ENCODE data around the gene STK36.

STK36 gene

GRCh38 chr2:218733171-218734021, 61.5 kb downstream of the STK36 start:
- H3K4me3 ChIP-seq (ENCODE audit: low read depth, low read length) = no peak overlapping the region
- H3K9me3 ChIP-seq (ENCODE audit: control insufficient read depth, insufficient read depth, low read depth, low read length) = peaks cover 2% of the 10 kb centered on the region; the same call in 1 of the 2 replicates
- H3K9ac ChIP-seq (ENCODE audit: low read length) = no peak overlapping the region
- H3K27ac ChIP-seq (ENCODE audit: low read depth, low read length) = no peak overlapping the region
- peaks cover 26% of the 10 kb centered on the region for H3K4me1 ChIP-seq (ENCODE audit: control insufficient read depth, insufficient read depth, low read length)
- H3K27me3 ChIP-seq (ENCODE audit: control insufficient read depth, insufficient read depth, low read length) = no peaks in the 10 kb centered on the region
- H3K36me3 ChIP-seq (ENCODE audit: control insufficient read depth, insufficient read depth, low read length) = peaks cover 25% of the 10 kb centered on the region

- H3K27me3 ChIP-seq (ENCODE audit: control insufficient read depth, insufficient read depth, low read length) = no peaks in the 10 kb centered on the region
- no peak overlapping the region for H3K9ac ChIP-seq (ENCODE audit: low read length)
- no peaks in the 10 kb centered on the region for H3K9me3 ChIP-seq (ENCODE audit: control insufficient read depth, insufficient read depth, low read depth, low read length)
- peaks cover 26% of the 10 kb centered on the region for H3K4me1 ChIP-seq (ENCODE audit: control insufficient read depth, insufficient read depth, low read length)
- H3K4me3 ChIP-seq (ENCODE audit: low read depth, low read length) = no peak overlapping the region
- no peak overlapping the region for H3K27ac ChIP-seq (ENCODE audit: low read depth, low read length)
- H3K36me3 ChIP-seq (ENCODE audit: control insufficient read depth, insufficient read depth, low read length) = peaks cover 28% of the 10 kb centered on the region
Measured at GRCh38 chr2:218734190-218734975, 62.5 kb downstream of the STK36 start.

- H3K4me1 ChIP-seq (ENCODE audit: control insufficient read depth, insufficient read depth, low read length) = peaks cover 23% of the 10 kb centered on the region
- no peaks in the 10 kb centered on the region for H3K27me3 ChIP-seq (ENCODE audit: control insufficient read depth, insufficient read depth, low read length)
- peaks cover 48% of the 10 kb centered on the region for H3K36me3 ChIP-seq (ENCODE audit: control insufficient read depth, insufficient read depth, low read length)
- H3K9ac ChIP-seq (ENCODE audit: low read length) = no peak overlapping the region
- H3K4me3 ChIP-seq (ENCODE audit: low read depth, low read length) = no peak overlapping the region
- H3K27ac ChIP-seq (ENCODE audit: low read depth, low read length) = no peak overlapping the region
- no peaks in the 10 kb centered on the region for H3K9me3 ChIP-seq (ENCODE audit: control insufficient read depth, insufficient read depth, low read depth, low read length)
Measured at GRCh38 chr2:218736531-218736930, 64.6 kb downstream of the STK36 start.

DNA sequence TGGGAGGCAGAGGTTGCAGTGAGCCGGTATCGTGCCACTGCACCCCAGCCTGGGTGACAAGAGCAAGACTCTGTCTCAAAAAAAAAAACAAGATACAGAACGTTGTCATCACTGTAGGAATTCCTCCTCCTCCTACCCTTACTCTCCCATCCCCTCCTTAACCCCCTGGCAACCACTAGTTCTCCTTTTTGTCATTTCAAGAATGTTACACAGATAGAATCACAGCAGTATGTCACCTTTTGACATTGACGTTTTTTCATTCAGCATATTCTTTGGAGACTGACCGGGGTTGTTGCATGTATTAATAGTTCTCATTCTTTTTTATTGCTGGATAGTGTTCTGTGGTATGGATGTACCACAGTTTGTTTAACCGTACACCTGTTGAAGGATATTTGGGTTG, 71.2 kb downstream of the STK36 start:
- Histone ChIP-seq H3K9ac (ENCODE audit: low read length) (no peak overlapping the region), H3K27ac (ENCODE audit: low read depth, low read length) (no peak overlapping the region), H3K27me3 (ENCODE audit: control insufficient read depth, insufficient read depth, low read length) (no peaks in the 10 kb centered on the region), H3K4me3 (ENCODE audit: low read depth, low read length) (no peak overlapping the region), H3K9me3 (ENCODE audit: control insufficient read depth, insufficient read depth, low read depth, low read length) (no peaks in the 10 kb centered on the region), H3K4me1 (ENCODE audit: control insufficient read depth, insufficient read depth, low read length) (no peaks in the 10 kb centered on the region), H3K36me3 (ENCODE audit: control insufficient read depth, insufficient read depth, low read length) (peaks cover 89% of the 10 kb centered on the region)

- Histone ChIP-seq H3K36me3 (ENCODE audit: control insufficient read depth, insufficient read depth, low read length) (peaks cover 89% of the 10 kb centered on the region), H3K27me3 (ENCODE audit: control insufficient read depth, insufficient read depth, low read length) (no peaks in the 10 kb centered on the region), H3K27ac (ENCODE audit: low read depth, low read length) (no peak overlapping the region), H3K4me3 (ENCODE audit: low read depth, low read length) (no peak overlapping the region), H3K9me3 (ENCODE audit: control insufficient read depth, insufficient read depth, low read depth, low read length) (no peaks in the 10 kb centered on the region), H3K9ac (ENCODE audit: low read length) (no peak overlapping the region), H3K4me1 (ENCODE audit: control insufficient read depth, insufficient read depth, low read length) (no peaks in the 10 kb centered on the region)
Measured at GRCh38 chr2:218744615-218745014, 72.7 kb downstream of the STK36 start.

GRCh38 chr2:218745160-218745558, 73.3 kb downstream of the STK36 start:
- H3K4me3 ChIP-seq (ENCODE audit: low read depth, low read length) = no peak overlapping the region
- no peaks in the 10 kb centered on the region for H3K27me3 ChIP-seq (ENCODE audit: control insufficient read depth, insufficient read depth, low read length)
- H3K27ac ChIP-seq (ENCODE audit: low read depth, low read length) = no peak overlapping the region
- no peak overlapping the region for H3K9ac ChIP-seq (ENCODE audit: low read length)
- H3K36me3 ChIP-seq (ENCODE audit: control insufficient read depth, insufficient read depth, low read length) = peaks cover 89% of the 10 kb centered on the region
- no peaks in the 10 kb centered on the region for H3K9me3 ChIP-seq (ENCODE audit: control insufficient read depth, insufficient read depth, low read depth, low read length)
- no peaks in the 10 kb centered on the region for H3K4me1 ChIP-seq (ENCODE audit: control insufficient read depth, insufficient read depth, low read length)

DNA sequence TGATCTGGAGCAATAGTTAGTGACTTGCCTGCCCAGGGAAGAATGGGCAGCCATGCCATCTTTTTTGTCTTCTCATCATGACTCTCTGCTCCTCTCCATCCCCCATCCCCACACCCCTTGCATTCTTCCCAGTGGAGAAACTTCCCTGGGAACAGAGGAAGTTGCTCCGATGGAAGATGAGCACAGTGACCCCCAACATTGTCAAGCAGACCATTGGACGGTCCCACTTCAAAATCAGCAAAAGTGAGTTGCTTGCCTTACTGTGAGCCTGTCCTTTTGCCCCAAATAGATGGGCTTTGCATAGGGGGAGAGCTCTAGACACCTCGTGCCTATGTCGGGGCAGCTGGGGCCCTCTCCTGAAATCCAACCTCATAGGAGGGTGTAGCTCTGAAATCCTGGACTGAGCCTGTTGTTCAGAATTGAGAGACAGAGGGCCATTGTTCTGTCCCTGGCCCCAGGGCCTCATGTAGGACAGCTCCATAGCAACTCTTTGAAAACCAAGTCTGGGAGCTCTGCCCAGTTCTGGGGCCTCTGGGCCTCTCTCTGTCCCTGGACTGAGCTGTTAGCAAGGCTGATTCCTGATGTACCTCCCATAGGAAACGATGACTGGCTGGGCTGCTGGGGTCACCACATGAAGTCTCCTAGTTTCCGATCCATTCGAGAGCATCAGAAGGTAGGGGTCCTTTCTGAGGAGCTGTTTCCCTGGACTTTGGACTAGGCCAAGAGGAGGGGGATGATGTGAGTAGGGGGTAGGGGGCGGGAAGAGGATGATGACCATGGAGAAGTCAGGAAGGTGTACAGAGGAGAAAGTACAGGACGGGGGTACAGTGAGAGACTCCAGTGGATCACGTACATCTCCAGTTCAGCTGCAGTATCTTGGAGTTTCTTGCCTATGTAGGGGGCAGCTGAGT, 73.9 kb downstream of the STK36 start:
- Histone ChIP-seq H3K36me3 (ENCODE audit: control insufficient read depth, insufficient read depth, low read length) (peaks cover 89% of the 10 kb centered on the region), H3K9ac (ENCODE audit: low read length) (no peak overlapping the region), H3K4me1 (ENCODE audit: control insufficient read depth, insufficient read depth, low read length) (no peaks in the 10 kb centered on the region)

DNA sequence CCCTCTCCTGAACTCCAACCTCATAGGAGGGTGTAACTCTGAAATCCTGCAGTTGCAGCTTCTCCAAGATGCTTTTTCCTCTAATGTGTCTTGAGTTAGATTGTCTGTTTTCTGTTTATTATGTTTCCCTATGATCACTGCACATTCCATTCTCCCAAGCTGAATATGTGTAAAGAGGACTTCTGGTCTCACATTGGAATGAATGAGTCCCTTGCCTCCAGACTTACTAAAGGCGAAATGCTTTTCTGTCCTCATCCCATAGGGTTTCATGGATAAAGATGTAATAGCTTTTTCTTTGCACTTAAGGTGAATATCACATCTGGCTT, 74.5 kb downstream of the STK36 start:
- H3K36me3 ChIP-seq (ENCODE audit: control insufficient read depth, insufficient read depth, low read length) = peaks cover 89% of the 10 kb centered on the region
- no peaks in the 10 kb centered on the region for H3K4me1 ChIP-seq (ENCODE audit: control insufficient read depth, insufficient read depth, low read length)
- H3K9ac ChIP-seq (ENCODE audit: low read length) = no peak overlapping the region
- H3K4me3 ChIP-seq (ENCODE audit: low read depth, low read length) = no peak overlapping the region
- no peaks in the 10 kb centered on the region for H3K27me3 ChIP-seq (ENCODE audit: control insufficient read depth, insufficient read depth, low read length)
- H3K9me3 ChIP-seq (ENCODE audit: control insufficient read depth, insufficient read depth, low read depth, low read length) = no peaks in the 10 kb centered on the region
- H3K27ac ChIP-seq (ENCODE audit: low read depth, low read length) = no peak overlapping the region

More for the DNA sequence above, 73.9 kb downstream of the STK36 start:
- H3K27ac ChIP-seq (ENCODE audit: low read depth, low read length) = no peak overlapping the region
- H3K9me3 ChIP-seq (ENCODE audit: control insufficient read depth, insufficient read depth, low read depth, low read length) = no peaks in the 10 kb centered on the region
- no peak overlapping the region for H3K4me3 ChIP-seq (ENCODE audit: low read depth, low read length)
- H3K27me3 ChIP-seq (ENCODE audit: control insufficient read depth, insufficient read depth, low read length) = no peaks in the 10 kb centered on the region

- Histone ChIP-seq H3K36me3 (ENCODE audit: control insufficient read depth, insufficient read depth, low read length) (peaks cover 87% of the 10 kb centered on the region), H3K9ac (ENCODE audit: low read length) (no peak overlapping the region), H3K27ac (ENCODE audit: low read depth, low read length) (no peak overlapping the region), H3K4me3 (ENCODE audit: low read depth, low read length) (no peak overlapping the region), H3K9me3 (ENCODE audit: control insufficient read depth, insufficient read depth, low read depth, low read length) (no peaks in the 10 kb centered on the region), H3K27me3 (ENCODE audit: control insufficient read depth, insufficient read depth, low read length) (no peaks in the 10 kb centered on the region), H3K4me1 (ENCODE audit: control insufficient read depth, insufficient read depth, low read length) (no peaks in the 10 kb centered on the region)
Measured at GRCh38 chr2:218746960-218747359, 75.1 kb downstream of the STK36 start.

- Histone ChIP-seq H3K9ac (ENCODE audit: low read length) (no peak overlapping the region), H3K4me1 (ENCODE audit: control insufficient read depth, insufficient read depth, low read length) (no peaks in the 10 kb centered on the region), H3K9me3 (ENCODE audit: control insufficient read depth, insufficient read depth, low read depth, low read length) (no peaks in the 10 kb centered on the region), H3K36me3 (ENCODE audit: control insufficient read depth, insufficient read depth, low read length) (peaks cover 95% of the 10 kb centered on the region), H3K27ac (ENCODE audit: low read depth, low read length) (no peak overlapping the region), H3K27me3 (ENCODE audit: control insufficient read depth, insufficient read depth, low read length) (no peaks in the 10 kb centered on the region), H3K4me3 (ENCODE audit: low read depth, low read length) (no peak overlapping the region)
Measured at GRCh38 chr2:218748741-218749441, 77.0 kb downstream of the STK36 start.

Measured in HUES6 (cell line).